ENCODE measurements around the gene ZNF649. TPM values are rescaled to one million over a fixed set of nuclear protein-coding genes. Genes with fewer than 3 reads are reported as not detected.

ZNF649 gene
- total RNA-seq, 1 experiment from 2014 or later = 7.8 TPM

- DNase-seq (ENCODE audit: low read depth) = peak; percentile 84
Observed at GRCh38 chr19:51887522-51888498, 17.0 kb downstream of the ZNF649 start, which contains the start of gene ZNF577. Gene ZNF577, minus strand, starts transcription at chr19:51887951. Its CDS starts 7,569 bp downstream, at chr19:51880382.

- DNase-seq (ENCODE audit: low read depth) = no peak
Observed at GRCh38 chr19:51884713-51885112, 20.1 kb downstream of the ZNF649 start.

DNA sequence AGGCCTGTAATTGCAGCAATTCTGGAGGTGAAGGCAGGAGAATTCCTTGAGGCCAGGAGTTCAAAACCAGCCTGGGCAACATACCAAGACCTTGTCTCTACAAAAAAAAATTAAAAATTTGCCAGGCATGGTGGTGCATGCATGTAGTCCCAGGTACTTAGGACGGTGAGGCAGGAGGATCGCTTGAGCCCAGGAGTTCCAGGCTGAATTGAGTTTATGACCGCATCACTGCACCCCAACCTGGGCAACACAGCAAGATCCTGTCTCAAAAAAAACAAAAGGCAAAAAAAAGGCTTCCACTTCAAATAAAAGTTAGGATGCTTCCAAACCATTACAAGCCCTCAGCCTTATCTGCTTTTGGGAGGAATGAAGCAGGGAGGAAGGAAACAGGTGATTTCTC is 22.3 kb downstream of the ZNF649 start:
- no peak for DNase-seq (ENCODE audit: low read depth)

- no peak for DNase-seq (ENCODE audit: low read depth)
Observed at GRCh38 chr19:51873097-51873496, 31.7 kb downstream of the ZNF649 start.

- DNase-seq (ENCODE audit: low read depth) = no peak
Observed at GRCh38 chr19:51861870-51862622, 42.8 kb downstream of the ZNF649 start.

Other genes starting within 250 kb of the ZNF649 start
- gene SPACA6, start 211.7 kb downstream of the ZNF649 start, total RNA-seq (2014; rRNA removed; shearing (Covaris generic)) = 13.6 and 15.4 TPM in 2 replicates
- gene HAS1, start 181.0 kb downstream of the ZNF649 start, total RNA-seq (2014; rRNA removed; shearing (Covaris generic)) = 0.12 and 1.4 TPM in 2 replicates
- gene FPR1, start 153.1 kb downstream of the ZNF649 start, total RNA-seq (2014; rRNA removed; shearing (Covaris generic)) = 9.4 and 13.2 TPM in 2 replicates
- 8.1 and 8.4 TPM in 2 replicates for gene FPR2, start 143.8 kb downstream of the ZNF649 start, total RNA-seq (2014; rRNA removed; shearing (Covaris generic))
- 0.60 and 0.98 TPM in 2 replicates for gene FPR3, start 109.9 kb downstream of the ZNF649 start, total RNA-seq (2014; rRNA removed; shearing (Covaris generic))
- gene ZNF577, start 17.1 kb downstream of the ZNF649 start, total RNA-seq (2014; rRNA removed; shearing (Covaris generic)) = 3.3 and 3.7 TPM in 2 replicates
- gene ZNF613, start 22.5 kb upstream of the ZNF649 start, total RNA-seq (2014; rRNA removed; shearing (Covaris generic)) = 3.7 and 4.6 TPM in 2 replicates
- 7.7 and 8.8 TPM in 2 replicates for gene ZNF350, start 81.8 kb upstream of the ZNF649 start, total RNA-seq (2014; rRNA removed; shearing (Covaris generic))
- 10.9 and 16.6 TPM in 2 replicates for gene ZNF615, start 103.2 kb upstream of the ZNF649 start, total RNA-seq (2014; rRNA removed; shearing (Covaris generic))
- 14.2 and 15.4 TPM in 2 replicates for gene ZNF614, start 123.4 kb upstream of the ZNF649 start, total RNA-seq (2014; rRNA removed; shearing (Covaris generic))
- 7.1 and 7.6 TPM in 2 replicates for gene ZNF432, start 143.8 kb upstream of the ZNF649 start, total RNA-seq (2014; rRNA removed; shearing (Covaris generic))
- gene ZNF841, start 190.7 kb upstream of the ZNF649 start, total RNA-seq (2014; rRNA removed; shearing (Covaris generic)) = 7.4 and 11.9 TPM in 2 replicates
- gene ZNF616, start 234.9 kb upstream of the ZNF649 start, total RNA-seq (2014; rRNA removed; shearing (Covaris generic)) = 7.8 and 8.0 TPM in 2 replicates

Data from RPMI7951 (cell line).